ENCODE data around the gene DNAI1.

DNA sequence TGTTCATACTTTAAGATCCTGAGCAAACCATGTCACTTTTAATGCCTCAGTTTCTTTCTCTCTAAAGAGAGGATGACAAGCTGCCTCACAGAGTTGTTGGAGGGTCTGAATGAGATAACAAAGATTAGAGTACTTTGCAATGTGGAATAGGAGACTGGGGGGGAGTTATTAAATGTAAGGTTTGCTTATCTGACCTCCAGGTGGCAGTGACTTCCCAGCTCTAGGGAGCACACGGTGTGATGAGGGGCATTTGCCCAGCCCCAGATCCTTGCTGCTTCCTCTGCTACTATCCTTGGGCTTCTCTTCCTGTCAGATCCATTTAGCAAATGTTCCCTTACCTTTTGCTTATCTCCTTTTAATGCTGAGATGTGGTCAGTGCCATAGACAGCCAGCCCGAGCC, 33.4 kb downstream of the DNAI1 start:
- TF ChIP-seq POLR2AphosphoS5 (IDR thresholded peaks at IDR 0.05; ENCODE audit: low read depth, low read length) (no peak), POLR2A (IDR thresholded peaks at IDR 0.05; ENCODE audit: low read depth, low read length) (no peak), TAF1 (IDR thresholded peaks at IDR 0.05; ENCODE audit: borderline replicate concordance, low read depth, low read length) (no peak)

Data from GM12892 (cell line).